NCI-H2029 (cell line): ENCODE data around the gene LRRC27.
"Not testable (repeated sequence)": the region's sequence is repeated elsewhere in the genome, so short reads cannot be mapped to it uniquely, and the experiment has no call there.

Source experiments
- DNase-seq: peaks from one replicate; lab custom pipeline; 2025; lab: John Stamatoyannopoulos, UW

Gene LRRC27

DNA sequence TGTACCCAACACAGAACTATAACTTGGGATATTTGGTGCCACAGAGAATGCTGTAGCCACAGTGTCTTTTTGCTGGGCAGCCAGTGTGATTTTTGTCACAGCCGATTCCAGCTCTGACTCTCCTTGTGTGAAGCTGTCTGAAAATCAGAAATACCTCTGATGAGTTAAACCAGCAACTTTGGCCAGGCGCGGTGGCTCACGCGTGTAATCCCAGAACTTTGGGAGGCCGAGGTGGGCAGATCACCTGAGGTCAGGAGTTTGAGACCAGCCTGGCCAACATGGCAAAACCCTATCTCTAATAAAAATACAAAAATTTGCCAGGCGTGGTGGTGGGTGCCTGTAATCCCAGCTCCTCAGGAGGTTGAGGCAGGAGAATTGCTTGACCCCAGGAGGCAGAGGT, 5.9 kb downstream of the LRRC27 start:
- not testable (repeated sequence) for DNase-seq

DNA sequence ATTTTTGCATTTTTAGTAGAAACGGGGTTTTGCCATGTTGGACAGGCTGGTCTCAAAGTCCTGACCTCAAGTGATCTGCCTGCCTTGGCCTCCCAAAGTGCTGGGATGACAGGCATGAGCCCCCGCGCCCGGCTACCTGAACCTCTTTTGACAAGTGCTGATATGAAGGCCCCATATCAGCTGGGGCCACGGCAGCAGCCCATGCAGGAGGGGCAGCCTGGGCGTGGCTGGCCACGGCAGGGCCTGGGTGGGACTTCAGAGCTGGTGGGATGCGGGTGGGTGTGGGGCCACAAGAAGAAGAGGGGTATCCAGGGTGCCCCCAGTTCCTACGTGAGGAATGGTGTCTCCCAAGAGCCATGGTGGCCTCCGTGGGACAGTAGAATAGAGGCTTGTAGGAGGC, 6.9 kb downstream of the LRRC27 start:
- DNase-seq: no peak

DNA sequence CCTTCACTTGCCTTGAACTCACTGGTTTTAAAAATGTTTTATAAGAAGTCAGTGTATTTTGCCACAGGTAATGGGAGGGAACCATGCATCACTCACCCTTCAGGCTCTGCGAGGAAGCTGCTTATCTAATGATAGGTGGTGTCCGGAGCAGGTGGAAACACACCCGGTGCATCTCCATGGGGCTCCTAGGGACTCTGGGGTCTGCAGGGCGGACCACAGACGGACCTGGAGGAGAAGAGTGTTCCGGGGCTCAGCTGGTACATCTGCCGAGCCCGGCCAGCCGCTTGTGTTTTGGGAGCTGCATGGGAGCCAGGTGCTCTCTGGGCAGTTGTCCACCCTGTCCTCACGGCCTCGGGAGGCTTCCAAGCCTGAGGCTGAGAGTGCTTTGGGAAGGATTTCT, 7.3 kb downstream of the LRRC27 start:
- no peak for DNase-seq

DNA sequence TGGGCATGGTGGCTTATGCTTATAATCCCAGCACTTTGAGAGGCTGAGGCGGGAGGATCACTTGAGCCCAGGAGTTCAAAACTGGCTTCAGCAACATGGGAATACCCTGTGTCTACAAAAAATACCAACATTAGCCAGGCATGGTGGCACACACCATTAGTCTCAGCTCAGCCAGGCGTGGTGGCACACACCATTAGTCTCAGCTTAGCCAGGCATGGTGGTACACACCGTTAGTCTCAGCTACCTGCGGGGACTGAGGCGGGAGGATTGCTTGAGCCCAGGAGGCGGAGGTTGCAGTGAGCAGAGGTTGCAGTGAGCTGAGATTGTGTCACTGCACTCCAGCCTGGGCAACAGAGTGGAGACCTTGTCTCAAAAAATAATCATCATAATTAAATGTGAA, 9.0 kb downstream of the LRRC27 start:
- no peak for DNase-seq

DNA sequence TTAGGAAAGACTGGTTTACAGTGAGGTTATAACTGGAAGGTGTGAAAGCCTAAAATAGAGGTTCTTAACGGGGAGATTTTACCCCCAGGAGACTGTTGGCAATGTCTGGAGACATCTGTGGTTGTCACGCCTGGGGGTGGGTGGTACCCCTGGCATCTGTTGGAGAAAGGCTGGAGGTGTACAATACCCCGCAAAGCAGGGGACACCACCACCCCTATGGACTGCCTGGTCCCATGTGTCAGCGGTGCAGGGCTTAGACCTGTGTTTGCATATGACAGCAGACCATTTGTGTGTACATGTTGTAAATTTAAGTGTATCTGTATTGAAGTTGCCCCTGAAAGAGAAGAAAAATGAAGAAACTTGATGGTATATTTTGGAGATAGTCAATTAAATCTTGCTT, 9.8 kb downstream of the LRRC27 start:
- no peak for DNase-seq

DNA sequence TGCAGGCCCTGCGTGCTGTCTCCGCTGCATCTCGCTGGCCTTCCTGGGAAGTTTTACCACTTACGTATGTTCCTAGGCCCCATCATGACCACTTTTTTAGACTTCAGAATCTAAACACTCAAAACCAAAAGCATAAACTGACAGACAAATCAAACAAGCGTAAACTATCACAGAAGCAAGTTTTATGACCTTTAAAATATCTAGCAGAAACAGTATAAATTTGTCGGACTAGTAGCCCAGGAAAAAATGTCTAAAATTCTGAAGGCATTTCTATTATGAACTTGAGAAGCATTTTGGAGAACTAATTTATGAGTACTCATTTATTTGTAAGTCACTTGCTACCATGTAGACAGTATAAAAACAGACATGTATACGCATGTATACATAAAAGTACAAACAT, 10.6 kb downstream of the LRRC27 start:
- DNase-seq: no peak

DNA sequence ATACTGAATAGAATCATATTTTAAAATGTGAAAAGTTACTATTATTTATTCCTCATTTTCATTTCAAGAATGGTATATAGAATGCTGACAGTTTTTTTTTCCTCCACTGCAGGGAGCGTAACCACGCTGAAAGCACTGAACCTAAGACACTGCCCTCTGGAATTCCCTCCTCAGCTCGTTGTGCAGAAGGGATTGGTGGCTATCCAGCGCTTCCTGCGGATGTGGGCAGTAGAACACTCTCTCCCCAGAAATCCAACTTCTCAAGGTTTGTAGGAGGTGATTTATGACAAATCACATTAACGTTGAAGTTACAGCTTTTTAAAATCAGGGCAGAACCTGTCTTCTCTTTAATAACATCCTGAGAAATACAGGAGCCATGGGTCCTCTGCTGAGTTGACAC, 12.4 kb downstream of the LRRC27 start:
- no peak for DNase-seq

DNA sequence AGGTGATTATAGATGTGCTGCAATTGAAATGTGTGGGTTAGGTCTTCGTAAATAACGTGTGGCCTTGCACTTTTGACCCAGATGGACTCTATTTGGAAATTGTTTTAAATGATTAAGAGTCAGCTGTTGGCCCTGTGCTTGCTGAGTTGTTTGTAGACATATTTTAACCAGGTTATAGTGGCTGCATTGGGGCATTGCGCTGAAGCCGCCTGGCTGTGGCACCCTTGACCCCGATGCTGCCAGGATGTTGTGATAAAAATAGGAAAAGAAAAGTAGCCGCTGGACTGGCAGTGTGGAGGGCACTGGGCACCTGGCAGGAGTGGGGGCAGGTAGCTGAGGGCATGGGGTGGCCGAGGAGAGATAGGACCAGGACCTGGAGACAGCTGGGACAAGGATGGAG, 13.4 kb downstream of the LRRC27 start:
- DNase-seq: no peak

DNA sequence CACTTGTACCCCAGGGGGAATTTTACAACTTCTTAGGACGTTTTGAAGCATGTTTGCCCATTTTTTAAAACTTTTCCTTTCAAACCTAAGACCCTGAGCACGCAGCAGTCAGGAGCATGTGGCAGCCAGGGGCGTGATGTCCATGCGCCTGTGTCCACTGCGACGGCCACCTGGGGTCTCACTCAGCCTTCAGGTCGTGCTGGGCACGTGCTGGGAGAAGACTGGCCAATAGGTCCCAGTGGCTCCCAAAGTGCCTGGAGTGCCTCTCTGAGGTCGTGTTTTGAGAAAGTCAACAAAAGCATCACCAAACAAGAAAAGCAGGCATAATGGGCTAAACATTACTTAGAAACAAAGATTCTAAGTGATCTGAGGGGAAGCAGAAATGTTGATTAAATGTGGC, 14.8 kb downstream of the LRRC27 start:
- no peak for DNase-seq

DNA sequence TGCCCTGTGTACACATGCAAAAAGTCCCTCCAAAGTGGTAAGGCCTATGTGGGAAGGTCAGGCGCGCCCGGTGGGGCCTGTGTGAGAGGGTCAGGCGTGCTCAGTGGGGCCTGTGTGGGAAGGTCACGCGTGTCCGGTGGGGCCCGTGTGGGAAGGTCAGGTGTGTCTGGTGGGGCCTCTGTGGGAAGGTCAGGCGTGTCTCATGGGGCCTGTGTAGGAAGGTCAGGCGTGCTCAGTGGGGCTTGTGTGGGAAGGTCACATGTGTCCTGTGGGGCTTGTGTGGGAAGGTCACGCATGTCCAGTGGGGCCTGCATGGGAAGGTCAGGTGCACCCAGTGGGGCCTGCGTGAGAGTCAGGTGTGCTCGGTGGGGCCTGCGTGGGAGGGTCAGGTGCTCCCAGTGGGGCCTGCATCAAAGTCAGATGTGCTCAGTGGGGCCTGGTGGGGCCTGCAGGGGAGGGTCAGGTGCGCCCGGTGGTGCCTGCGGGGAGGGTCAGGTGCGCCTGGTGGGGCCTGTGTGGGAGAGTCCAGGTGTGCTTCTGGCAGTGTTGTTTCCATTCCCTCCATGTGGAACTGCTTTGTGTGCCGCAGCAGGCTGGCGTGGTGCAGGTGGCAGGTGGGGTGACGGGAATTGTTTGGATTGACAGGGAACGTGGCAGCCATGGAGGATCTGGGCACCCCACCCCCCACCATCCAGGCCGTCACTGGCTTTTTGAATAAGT, 15.4 kb downstream of the LRRC27 start:
- DNase-seq: no peak

DNA sequence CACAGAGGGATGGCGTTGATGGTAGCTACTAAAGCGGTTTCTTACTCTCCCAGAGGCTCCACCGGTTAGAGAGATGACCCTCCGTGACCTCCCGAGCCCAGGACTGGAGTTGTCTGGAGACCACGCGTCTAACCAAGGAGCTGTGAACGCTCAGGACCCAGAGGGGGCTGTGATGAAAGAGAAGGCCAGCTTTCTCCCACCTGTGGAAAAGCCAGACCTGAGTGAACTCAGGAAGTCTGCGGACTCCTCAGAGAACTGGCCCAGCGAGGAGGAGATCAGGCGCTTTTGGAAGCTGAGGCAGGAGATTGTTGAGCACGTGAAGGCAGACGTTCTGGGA, 15.9 kb downstream of the LRRC27 start:
- no peak for DNase-seq

DNA sequence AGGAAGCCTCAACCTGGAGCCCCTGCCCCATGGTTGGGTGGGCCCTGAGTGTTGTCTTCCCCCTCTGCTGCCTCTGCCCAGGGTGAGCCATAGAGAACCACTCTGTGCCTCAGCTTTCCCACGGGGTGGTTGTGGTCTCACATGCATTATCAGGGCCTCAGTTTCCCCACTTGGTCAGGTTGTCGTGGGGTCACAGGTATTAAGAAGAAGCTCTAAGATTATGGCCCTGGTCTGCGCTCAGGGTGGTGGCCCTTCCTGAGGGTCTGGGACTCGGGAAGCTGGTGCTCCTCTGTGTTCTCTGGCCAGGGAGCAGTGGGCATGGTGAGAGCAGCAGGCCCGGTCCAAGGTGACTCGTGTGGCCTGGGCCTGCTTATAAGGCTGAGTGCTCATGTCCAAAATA, 17.8 kb downstream of the LRRC27 start:
- DNase-seq: no peak

DNA sequence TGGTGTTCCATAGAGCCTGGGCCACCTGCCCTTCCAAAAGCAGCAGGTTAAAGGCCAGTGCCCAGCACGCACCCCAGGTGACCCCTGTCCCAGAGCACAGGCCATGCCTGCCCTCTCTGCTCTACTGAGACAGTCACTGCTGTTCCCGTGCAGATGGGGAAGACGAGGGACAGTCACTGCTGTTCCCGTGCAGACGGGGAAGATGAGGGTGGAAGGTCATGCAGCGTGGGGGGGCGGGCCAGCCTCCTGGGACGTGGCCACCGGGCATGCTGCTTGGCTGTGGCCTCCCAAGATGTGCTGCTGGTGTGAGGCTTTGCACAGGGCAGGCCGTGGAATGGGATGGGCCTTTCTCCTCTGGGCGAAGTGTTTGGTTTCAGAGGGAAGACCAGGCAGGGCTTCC, 18.4 kb downstream of the LRRC27 start:
- DNase-seq: no peak

DNA sequence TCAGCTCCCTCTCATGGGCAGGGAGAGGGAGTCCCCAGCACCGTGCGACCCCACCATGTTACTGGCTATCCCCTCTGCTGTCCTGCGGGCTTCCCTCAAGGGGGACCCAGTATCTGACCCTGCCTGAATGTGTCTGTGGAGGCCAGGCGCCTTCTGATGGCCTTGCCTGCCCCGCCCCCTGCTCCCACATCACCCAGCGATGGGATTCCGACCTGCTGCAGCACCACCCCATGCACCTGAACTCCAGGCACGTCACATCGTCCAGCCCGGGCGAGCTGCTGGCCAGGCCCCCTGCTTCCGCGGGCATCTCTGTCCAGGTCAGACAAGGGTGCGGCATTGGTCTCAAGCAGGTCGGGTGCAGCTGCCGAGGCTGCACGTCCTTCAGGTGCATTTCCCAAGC, 19.0 kb downstream of the LRRC27 start:
- DNase-seq: no peak

DNA sequence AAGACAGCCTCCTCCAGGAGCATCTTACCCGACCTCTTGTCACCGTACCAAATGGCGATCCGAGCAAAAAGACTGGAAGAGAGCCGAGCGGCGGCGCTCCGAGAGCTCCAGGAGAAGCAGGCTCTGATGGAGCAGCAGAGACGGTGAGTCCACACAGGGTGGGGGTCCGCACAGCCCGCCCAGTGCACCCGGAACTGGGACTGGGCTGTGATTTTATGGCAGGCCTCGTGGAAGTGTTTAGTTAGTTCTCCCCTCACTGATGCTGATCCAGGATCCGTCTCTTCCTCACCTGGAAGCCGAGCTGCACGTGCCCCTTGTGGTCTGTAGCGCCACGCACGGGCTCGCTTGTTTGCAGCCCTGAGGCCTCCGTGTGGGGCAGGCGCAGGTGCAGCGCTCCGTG, 19.6 kb downstream of the LRRC27 start:
- no peak for DNase-seq

DNA sequence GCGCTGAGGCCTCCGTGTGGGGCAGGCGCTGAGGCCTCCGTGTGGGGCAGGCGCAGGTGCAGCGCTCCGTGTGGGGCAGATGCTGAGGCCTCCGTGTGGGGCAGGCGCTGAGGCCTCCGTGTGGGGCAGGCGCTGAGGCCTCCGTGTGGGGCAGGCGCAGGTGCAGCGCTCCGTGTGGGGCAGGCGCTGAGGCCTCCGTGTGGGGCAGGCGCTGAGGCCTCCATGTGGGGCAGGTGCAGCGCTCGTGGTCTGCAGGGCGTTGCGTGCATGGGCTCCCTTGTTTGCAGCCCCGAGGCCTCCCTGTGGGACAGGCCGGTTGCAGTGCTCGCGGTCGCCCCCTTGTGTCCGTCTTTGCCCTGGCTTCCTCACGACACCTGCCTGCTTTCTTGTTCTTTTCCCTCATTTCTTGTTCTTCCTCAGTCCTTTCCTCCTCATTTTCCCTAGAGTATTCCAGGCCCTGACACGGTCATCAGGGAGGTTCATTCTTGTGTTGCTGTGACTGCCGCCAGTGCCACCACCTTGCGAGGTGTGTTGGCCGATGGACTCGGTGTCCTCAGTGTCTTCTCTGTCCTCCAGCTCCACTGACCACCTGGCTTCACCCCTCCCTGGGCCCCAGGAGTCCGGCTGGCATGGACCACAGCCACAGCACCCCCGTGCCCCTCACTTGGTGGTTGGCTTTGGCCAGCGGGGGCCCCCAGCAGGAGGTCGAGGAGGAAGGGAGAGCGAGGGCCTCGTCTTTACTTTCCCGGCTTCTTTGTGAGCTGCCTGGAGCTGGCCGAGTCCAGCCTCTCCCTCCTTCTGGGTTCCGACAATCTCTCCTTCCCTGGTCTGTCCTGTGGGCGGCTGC, 20.7 kb downstream of the LRRC27 start:
- DNase-seq: not testable (repeated sequence)

DNA sequence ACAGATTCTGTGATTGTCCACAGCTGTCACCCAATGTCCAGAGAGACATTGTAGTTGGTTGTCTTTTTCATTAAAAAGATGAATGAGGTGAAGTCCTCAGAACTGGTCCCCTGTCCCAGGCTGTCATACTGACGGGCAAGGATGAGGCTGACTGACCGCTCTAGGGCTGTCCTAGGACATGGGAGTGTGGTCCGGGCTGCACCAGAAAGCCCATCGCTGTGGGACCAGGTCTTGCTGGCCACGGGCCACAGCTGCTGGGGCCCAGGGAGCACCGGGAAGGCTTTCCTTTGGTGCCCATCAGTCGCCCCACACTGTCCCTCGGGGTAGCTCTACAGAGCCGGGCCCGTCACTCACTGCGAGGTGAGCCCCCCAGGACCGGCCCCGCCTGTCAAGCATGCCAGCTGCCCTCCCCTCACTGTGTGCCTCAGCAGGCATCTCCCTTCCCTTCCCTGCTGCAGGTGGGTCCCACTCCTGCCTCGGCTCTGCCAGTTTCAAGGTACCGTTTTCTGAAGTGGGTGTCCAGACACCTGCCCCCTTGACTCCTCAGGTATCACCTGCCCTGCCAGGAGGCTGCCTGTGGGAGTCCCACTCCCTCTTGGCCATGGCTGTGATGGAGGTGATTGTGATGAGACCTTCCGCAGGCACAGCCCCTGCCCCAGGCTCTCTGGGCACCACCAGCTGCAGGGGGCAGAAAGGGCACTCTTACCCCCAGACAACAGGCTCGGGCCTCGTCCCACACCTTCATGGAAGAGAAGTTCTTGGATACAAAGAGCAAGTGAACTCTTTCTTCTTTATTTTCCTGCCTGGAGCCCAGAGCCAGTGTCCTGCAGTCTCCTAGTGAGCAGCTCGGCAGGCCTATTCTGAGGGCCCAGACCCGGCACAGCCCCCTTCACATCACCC, 21.7 kb downstream of the LRRC27 start:
- no peak for DNase-seq

DNA sequence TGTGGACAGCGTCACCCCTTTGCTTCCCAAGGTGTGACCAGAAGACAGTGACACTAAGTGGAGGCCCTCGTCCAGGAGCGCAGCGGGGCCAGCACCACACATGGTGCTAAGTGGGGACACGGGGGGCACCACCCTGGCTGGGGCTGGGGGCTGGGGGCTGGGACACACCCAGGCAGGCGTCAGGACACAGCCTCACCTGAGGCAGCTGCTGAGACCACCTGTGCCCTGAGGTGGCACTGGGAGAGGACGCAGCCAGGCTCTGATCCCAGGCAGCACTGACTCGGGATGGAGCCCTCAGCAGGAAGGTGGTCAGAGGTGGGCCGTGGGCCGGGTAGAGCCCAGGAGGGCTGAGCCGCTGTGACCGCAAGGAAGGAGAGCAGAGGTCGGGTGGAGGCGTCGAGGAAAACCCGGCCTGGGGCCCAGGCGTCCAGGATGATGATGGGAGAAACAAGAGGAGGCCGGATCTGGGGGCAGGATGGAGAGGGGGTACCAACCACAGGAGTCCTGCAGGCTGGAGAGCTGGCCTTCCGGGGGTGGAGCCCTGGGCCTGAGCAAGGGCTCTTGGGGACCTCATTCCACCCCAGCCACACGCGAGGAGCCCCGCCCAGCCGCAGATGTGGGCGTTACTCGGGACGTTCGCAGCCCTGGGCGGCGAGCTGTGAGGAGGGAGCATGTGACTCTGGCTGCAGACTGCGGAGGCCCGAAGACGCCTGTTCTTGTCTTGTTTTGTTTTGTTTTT, 22.5 kb downstream of the LRRC27 start:
- DNase-seq: no peak

DNA sequence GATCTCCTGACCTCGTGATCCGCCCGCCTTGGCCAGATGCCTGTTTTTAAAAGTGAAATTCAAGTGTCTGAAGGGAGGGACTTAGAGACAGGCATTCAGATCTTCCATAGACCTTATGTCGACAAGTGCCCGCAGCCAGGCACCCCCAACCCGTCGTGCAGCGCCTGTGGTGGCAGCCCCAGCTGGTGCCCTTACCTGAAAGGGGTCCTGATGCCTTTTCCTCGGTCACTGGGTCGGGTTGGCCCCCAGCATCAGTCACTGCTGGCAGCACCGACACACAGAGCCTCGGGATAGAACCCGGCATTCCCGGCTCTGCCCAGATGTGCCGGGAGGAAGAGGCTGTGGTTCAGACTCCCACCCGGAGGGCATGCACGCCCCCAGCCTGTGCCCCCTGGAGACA, 23.3 kb downstream of the LRRC27 start:
- no peak for DNase-seq

DNA sequence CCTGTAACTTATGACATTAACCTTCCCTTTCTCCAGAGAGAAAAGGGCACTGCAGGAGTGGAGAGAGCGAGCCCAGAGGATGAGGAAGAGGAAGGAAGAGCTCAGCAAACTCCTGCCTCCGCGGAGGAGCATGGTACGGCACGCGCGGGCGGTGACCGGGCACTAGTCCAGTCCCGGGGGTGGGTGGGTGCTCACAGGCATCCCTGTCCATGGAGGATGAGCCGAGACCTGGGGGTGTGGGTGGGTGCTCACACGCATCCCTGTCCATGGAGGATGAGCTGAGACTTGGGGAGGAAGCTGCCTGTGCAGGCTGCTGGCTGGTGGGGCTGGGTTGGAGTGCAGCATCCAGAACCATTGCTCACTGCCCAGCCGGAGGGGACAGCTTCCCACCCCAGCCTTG, 23.8 kb downstream of the LRRC27 start:
- DNase-seq: no peak

DNA sequence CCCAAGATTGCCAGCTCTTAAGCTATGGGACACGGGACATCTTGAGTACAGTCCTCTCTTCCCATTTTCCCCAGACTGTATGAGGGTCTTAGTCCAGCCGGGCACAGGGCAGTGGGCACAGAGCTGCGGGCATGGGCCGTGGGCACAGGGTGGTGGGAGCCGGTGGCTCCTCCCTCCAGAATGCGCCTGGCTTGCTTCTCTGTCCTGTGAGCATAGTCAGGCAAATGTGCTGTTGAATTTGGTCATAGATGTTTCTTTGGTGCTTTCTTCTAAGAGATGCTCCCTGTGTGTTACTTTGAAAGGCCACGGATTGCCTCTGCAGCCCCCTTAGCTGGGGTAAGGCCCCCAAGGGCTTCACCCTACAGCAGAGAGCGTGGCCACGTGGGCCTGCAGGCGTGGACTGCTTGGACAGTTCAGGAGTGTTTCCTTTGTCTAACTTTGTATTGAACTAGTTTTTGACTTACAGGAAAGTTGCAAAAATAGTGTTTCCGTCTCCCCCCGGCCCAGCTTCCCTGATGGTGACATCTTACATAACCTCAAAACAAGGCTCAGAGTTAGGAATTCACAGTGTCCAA, 24.7 kb downstream of the LRRC27 start:
- DNase-seq: no peak
